Epithelial cell of esophagus (primary cell): ENCODE measurements around the gene PRKCB.

Source experiments
- DNase-seq: peaks from one replicate; pipeline ENCODE4 v3.0.0; 2010; ENCODE audit warnings: low read depth
- H3K4me3 ChIP-seq: 2 replicates; pipeline ENCODE4 v1.5.1; 2011; ENCODE audit warnings: mild to moderate bottlenecking, low read length, control low read depth
- CTCF ChIP-seq: IDR thresholded peaks from 2 replicates; pipeline ENCODE4 v1.5.1; 2011; ENCODE audit warnings: low read depth, mild to moderate bottlenecking, low read length, control low read depth, inconsistent platforms; ENCODE audit not compliant: insufficient read depth; ENCODE audit errors: missing control alignments

The PRKCB gene

DNA sequence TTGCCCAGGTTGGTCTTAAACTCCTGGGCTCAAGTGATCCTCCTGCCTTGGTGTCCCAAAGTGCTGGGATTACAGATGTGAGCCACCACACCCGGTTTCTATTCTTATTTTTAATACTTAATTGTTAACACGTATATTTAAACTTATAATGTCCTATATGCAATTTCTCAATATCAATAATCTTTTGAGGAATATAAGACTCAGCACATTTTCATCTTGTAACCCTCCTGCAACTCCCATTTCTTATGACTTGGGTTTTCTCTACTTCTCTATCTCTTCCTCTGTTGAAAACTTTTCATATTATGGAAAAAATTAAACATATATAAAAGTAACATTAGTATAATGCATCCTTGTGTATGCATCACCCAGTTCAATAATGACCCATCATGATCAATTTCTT lies 150.7 kb downstream of the PRKCB start:
- no peak overlapping the region for H3K4me3 ChIP-seq
- no peak for DNase-seq
- TF ChIP-seq CTCF = no peak

DNA sequence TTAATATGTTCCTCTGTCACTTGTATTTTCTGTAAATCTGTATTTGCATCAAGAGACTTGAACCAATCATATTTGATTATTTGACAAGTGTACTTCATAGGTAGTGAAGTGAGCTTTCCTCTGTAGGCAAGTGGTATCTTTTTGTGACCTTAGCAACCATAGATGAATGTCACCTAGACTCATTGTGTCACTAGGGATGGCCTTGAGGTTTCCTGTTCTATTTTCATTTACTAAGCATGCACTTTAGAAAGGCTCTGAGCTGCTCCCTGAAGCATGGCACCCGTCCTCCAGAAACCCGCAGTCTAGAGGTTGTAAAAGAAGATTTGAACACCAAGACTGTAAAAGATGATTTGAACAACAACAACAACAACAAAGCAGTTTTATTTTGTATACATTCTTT lies 151.7 kb downstream of the PRKCB start:
- DNase-seq = no peak
- TF ChIP-seq CTCF = no peak
- no peak overlapping the region for H3K4me3 ChIP-seq

DNA sequence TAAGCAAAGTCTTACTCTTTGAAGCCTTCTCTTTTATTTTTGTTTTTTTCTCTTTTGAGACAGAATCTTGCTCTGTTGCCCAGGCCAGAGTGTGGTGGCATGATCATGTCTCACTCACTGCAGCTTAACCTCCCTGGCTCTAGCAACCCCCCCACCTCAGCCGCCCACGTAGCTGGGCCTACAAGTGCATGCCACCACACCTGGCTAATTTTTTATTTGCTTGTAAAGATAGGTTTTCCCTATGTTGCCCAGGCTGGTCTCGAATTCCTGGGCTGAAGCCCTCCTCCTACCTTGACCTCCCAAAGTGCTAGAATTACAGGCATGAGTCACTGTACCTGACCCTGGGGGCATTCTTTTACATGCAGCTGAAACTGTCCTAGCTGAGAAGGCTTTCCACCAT lies 154.7 kb downstream of the PRKCB start:
- no peak for TF ChIP-seq CTCF

GRCh38 chr16:23991066-23991465 lies 155.3 kb downstream of the PRKCB start:
- DNase-seq = no peak
- TF ChIP-seq CTCF = no peak
- H3K4me3 ChIP-seq = no peak overlapping the region

More for the DNA sequence above, 154.7 kb downstream of the PRKCB start:
- DNase-seq = no peak
- H3K4me3 ChIP-seq = no peak overlapping the region

DNA sequence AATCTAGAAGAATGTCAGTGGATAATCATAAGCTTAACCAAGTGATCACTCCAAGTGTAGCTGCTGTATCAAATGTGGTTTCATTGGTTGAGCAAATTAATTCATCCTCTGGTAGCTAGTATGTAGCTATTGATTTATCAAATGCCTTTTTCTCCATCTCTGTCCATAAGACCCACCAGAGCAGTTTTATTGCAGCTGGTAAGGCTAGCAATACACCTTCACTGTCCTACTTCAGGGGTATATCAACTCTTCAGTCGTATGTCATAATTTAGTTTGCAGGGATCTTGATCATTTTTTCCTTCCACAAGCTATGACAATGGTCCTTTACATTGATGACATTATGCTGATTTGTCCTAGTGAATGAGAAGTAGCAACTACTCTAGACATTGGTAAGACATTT lies 158.8 kb downstream of the PRKCB start:
- no peak for TF ChIP-seq CTCF
- no peak for DNase-seq
- H3K4me3 ChIP-seq = no peak overlapping the region

- DNase-seq = peak; percentile 66
- no peak for TF ChIP-seq CTCF
- no peak overlapping the region for H3K4me3 ChIP-seq
Observed at GRCh38 chr16:23996258-23996955, 160.6 kb downstream of the PRKCB start.

DNA sequence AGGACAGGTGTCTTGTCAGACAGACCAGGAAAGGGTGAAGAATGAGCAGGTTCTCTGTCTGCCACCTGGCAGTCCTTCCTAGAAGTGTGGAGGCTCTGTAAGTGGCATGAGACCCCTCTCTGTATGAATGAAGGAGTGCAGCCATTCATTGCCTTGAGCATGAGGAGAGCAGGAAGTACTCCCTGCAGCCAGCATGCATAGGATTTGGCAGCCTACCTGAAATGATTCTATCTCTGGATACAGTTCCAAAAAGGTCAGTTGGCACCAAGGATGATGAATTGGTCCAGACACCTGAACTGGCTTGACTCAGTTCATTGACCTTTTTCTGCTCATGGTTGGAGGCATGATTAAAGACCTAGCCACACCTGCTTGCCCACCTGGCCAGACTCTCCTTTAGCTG lies 163.0 kb downstream of the PRKCB start:
- no peak overlapping the region for H3K4me3 ChIP-seq
- no peak for DNase-seq
- no peak for TF ChIP-seq CTCF
